HG03025 (cell line): ENCODE data around the gene PLCB1.

ENCODE experiments used
- ATAC-seq: cut with Tn5 transposase; IDR thresholded peaks from one replicate; pipeline ENCODE4 v1.9.1; 2021; ENCODE audit warnings: mild to moderate bottlenecking, moderate library complexity; ENCODE audit not compliant: unreplicated experiment, low FRiP score

Gene PLCB1

DNA sequence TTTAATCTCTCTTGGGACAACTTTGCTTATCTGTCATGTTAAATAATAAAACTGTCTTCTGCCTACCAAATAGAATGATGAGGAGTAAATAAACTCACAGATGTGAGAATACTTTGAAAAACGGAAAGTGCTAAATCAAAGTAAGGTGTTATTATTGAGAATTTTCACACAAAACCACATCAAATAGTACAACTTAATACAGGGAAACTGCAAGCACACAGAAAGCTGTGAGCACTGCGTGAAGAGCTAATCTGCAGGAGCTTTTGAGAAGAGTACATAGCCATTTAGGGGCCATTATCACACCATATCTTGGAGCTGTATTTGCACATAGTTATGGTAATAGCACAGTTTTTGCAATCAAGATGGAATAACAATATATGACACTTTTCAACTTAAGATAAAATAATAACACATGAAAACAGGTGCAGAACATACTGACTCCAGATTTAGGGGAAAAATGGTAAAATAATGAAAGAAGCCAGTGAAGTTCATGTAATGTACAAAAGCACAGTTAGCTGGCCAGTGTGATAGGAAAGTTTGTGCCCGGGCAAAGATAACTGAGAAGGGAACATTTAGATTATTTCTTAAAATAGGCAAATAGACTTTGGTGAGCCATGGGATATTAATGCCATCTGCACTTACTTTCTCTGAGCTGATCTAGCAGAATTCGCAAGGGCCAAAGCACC lies 538.3 kb downstream of the PLCB1 start:
- no peak for ATAC-seq

DNA sequence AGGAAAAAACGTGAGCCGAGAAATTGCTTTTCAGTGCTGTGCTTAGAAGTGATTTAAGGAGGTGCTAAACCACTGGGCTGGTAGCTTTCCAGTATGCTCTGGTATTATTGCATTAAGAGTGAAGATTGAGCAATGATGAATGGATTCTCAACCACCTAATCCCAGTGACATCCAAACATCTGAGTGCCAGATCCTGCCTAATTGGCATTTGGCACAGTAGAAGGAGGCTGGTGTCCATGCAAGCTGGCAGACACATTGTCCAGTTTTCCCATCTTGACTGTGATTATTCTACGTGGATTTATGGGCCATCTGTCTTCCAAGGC lies 538.8 kb downstream of the PLCB1 start:
- ATAC-seq, result no peak

DNA sequence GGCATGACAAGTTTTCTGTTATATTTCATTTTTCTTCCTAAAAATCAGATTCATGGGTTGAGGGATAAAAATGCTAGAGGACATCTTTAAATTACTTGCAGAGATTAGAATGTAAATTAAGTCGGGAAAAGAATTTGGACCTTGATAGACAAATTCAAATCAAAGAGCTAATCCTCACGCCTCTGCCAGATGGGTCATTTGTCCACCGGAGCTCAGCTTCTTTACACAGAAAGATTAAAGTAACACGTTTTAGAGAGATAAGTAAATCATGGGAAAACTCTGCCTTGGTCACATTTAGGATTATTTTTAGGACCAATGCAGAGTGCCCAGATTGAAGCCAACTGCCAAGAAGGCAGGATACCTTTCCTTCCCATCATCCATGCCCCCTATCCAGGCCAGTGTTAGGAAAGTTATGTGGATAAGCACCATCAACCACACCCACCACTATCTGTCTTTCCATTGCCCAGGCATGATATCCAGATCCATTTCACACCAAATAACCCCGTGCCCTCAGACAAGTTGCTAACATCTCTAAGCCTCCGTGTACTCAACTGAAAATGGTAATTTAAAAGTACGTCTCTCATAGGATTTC lies 539.4 kb downstream of the PLCB1 start:
- no peak for ATAC-seq

DNA sequence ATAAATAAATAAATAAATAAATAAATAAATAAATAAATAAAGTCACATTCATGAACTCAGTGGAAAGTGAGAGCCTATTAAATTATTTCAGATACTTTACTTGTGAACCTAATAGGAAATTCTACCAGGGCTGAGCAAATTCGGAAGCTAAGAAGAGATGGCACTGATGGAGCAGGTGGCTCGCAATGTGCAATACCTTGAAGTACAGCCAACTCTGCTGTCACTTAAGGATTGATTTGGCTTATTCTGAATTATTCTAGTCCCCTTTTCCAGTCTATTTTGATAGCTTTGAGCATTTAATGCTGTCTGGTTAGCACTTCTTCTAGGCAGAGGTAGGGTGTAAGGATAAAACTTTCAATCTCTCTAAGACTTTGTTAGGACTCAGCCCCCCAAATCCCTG lies 541.0 kb downstream of the PLCB1 start:
- ATAC-seq, result no peak

DNA sequence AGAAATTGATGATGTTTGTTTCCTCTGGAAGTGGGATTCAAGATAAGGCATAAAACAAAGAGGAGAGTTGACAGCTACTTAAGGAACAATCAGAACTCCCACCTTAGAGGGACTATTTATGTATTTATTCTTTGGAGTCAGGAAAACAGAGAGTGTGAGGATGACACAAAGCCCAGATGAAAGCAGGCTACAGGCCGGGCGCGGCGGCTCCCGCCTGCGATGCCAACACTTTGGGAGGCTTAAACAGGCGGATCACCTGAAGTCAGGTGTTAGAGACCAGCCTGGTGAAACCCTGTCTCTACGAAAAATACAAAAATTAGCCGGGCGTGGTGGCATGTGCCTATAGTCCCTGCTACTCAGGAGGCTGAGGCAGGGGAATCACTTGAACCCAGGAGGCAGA lies 543.8 kb downstream of the PLCB1 start:
- ATAC-seq, result no peak

DNA sequence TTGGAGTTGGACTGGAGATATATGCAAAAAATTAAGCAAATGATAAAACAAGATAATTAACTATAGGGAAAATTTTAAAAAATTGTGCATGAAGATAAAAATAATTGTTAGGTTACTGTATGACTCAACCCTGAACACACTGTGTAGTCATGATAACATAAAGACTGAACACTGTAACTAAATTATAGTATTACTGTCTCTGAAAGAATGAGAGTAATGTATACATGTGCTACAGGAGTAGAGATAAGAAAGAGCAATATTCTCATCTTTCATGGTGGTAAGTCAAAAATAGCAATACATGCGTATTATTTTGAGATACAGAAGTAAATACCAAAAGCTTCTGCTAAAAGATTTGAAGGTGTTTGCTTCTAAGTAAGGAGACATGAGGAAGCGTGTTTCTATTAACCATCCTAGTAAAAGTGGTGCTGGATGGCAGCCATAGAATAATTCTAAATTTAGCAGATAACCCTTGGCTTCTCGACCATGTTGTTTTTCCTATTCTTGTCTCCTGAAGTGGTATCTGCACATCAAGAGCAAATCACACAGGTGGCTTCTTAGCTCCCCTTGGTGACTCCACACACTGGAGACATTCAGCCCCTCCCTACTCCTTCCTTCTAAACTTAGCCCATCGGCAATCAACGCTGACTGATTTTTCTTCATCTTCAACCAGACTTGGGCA lies 546.2 kb downstream of the PLCB1 start:
- no peak for ATAC-seq

DNA sequence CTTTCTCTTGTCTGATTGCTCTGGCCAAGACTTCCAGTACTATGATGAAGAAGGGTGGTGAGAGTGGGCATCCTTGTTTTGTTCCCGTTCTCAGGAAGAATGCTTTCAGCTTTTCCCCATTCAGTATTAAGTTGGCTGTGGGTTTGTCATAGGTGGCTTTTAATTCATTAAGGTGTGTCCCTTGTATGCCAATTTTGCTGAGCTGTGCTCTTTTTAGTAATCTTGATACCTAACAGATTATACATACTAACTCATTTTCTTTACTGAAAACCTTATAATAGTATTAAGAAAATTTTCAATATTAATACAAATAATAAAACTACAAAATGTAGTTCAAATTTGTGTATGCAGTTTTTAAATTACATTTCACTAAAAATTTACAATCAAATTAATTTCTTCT lies 557.3 kb downstream of the PLCB1 start:
- no peak for ATAC-seq

DNA sequence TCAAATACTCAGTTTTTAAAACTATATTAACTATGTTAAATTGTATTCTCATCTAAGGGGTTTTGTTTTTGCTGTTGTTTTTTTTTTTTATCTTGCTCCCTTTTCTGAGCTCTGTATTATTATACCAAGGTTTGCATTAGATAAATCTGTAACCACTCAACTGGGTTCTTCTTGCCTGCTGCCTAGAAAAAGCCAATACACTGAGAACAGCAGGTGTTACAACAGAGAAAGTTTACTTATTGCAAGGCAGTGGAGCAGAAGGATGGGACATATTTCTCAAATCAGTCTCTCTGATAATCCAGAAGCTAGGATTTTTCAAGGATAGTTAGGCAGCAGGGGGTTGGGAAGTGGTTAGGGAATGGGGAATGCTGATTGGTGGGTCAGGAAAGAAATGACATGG lies 558.0 kb downstream of the PLCB1 start:
- ATAC-seq, result no peak

DNA sequence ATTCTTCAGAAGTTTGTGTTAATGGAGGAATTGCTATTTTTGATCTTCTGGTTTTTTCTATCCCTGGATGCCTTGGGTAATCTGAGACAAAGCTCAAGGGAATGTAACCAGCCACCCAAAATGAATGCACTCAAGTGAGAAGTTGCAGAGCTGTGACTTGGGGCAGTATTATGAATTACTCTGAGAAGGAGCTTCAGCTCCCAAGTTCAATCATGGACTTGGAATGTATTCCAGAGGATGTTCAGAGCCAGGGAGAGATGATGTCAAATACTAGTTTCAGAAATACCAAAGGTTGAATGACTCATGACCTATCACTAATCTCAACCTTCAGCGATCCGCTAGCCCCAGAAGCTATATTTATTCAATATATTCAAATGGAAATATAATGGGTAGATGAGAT lies 561.6 kb downstream of the PLCB1 start:
- no peak for ATAC-seq

DNA sequence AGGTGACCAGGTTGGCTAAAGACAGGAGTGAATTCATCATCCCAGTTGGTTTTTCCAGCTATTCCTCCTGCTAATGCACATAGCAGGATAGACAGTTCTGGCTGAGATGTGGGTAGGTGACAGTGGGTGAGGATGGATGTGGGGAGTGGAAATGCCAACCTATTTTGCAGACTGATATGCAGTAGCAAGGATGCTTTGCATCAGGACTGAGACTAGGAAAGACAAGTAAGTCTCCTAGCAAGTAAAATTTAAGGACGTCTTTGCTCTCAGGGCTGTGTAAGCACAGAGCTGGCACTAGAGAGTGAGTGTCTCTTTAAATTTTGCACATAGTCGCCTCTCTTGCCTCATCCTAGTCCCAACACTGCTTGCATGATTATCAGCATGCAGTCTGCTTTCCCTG lies 568.7 kb downstream of the PLCB1 start:
- no peak for ATAC-seq

DNA sequence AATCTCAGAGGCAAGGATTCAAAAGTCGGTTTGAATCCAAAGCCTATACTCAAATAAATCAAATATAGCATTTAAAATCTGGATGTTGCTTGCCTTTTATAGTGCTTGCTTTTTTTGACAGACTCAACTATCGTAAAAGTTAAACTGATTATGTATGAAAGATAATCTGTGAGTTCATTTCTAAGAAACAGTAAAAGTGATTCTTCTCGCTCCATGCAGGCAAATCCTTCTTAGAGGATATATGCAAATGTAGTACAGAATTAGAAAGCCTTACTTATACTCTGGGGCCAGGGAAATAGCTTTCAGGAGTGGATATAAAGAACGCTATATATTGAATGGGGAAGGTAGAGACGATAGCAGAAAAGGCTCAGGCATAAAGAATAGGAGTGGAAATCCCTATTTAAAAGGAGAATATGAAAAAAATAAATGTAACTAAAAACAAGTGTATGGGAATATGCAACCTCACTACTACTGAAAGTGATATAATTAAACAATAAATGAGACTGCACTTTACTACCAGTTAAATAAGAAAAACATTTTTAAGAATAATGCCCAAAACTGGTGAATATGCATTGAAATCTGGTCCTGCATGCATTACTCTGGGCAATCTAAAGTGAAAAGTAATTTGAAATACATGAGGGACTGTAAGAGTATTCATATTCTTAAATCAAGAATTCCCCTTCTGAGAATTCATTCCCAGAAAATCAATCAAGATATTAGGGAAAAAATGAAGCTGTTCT lies 575.1 kb downstream of the PLCB1 start:
- no peak for ATAC-seq

DNA sequence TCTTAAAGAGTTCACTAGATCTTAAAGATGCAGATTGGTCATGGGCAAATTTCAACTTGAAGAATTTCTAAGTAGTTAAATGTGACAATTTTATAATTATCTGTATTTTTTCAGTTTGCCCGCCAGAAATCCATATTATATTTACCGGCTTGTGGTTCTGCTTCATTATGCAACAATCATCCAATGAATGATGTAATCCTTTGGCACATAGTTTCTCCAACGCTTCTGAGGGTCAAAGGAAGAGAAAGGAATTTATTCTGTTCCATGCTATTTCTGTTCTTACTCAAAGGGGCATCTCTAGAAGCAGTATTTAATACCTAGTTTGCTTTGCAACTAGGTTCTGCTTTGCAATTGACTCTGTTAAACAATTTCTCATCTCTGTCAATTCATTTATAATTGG lies 577.6 kb downstream of the PLCB1 start:
- no peak for ATAC-seq

DNA sequence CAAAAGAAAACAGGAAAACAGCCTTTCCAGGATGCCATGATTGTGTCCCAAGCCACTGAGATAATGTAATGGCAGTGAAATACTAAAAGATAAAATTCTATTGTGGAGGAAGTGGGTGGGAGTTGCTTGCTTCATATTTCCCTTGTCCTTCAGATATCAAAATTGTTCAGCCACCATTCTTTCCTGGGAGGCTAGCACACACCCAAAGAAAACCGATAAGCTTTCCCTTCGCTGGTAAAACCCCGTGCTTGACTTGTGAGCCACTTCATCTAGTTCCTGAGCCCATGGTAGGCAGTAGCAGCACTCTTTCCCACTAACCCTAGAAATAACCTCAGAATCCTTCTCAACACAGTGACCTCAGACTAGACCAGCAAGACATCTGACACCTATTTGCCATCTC lies 579.4 kb downstream of the PLCB1 start:
- ATAC-seq, result no peak

DNA sequence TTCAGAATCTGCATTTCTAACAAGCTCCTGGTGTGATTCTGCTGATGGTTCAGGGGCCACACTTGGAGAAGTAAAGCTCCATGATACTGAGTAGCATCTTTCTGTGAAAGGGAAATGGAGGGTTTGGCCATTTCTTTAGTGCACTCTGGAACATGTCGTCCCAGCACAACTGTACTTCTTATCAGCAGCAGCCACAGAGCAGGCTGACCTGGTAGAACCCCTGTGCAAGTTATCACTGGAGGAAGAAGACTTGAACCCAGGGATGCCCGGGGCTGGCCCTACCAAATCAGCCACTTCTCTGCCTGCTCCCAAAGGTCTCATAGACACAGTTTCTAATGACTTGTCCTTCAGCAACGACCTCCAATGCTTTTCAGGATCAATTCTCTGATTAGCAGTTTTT lies 582.1 kb downstream of the PLCB1 start:
- no peak for ATAC-seq

DNA sequence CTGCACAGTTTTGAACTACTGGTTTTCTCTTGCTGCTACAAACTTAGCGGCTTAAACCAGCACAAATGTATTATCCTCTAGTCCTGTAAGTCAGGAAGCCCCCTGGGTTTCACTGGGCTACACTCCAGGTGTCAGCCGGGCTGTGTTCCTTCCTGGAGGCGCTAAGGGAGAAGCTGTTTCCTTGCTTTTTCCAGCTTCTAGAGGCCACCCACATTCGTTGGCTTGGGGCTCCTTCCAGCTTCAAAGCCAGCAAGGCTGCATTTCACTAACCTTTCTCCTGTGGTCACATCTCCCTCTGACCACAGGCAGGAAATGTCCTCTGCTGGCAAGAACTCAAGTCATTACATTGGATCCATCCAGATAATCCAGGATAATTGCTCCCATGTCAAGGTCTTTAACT lies 586.2 kb downstream of the PLCB1 start:
- ATAC-seq, result no peak

DNA sequence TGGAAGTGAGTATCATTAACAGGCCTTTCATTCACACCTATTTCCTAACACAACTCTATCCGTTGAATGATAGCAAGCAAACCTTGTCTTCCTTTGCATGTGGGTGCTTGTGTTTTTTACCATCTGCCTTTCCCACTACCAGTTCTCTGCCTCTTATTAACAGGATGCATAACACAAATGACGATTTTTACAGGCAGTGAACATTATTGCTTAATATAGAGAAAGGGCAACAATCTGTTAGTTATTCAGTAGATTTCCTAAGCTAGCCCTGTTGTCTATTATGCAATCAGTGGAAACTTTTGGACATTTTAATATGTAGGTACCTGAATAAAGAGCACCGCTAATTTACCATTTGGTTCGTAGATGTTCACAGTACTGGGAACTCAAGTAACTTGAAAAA lies 588.0 kb downstream of the PLCB1 start:
- no peak for ATAC-seq

DNA sequence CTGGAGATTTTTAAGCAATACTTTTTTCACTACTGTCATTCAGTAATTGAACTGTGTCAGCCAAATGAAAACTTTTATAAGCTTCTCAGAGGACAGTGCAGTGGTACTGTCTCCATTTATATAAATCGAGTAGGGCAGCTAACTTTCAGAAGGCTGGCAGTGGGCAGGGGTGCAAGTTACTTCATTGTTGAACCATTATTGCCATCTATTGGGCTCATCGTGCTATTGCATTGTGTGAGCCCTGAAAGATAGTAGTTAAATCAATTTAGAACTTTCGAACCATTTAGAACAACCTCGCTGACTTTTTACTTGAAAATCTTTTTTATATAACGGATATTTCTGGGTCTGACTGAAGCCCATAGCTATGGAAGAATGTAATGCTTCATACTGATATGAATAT lies 589.0 kb downstream of the PLCB1 start:
- no peak for ATAC-seq

DNA sequence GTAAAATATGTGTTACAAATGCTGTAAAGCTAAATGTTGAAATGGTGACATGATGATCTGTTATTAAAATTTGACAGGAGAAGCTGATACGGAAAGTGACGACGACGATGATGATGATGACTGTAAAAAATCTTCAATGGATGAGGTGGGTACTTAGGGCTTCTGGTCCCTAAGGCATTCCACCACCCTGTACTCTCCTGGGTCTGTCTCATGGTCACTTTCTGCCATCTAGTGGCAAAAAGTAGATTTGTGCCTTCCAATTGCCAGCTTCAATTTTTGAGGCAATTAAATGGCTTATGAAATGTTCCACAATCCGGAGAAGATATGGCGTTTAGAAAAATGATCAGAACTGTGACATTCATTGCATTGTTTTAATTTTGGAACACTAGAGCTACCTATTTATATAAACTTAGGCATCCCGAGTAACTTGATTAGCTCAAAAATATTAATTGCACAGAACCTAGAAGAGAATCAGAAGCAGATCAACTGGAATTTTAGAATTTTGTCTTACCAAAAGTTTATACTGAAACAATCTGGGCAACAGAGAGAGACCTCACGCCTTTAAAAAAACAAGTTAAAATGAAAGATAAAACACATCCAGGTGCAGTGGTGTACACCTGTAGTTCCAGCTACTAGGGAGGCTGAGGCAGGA lies 590.3 kb downstream of the PLCB1 start:
- ATAC-seq, result peak; percentile 64

DNA sequence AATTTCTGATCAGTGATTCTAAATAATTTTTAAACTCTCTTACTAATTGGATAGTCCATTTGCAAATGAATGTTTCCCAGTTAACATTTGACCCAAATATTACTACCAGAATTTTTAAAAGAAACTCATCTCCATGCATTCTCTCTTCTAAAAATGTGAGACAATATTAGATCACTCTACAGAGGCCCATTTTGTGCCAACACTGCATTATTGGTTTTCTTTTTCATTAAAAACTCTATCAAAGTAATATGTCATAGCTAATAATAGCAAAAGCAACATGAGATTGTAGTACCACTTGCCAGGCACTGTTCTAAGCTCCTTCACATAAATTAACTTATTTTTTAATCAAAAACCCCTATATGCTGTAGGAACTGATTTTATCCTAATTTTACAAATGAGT lies 591.2 kb downstream of the PLCB1 start:
- no peak for ATAC-seq

DNA sequence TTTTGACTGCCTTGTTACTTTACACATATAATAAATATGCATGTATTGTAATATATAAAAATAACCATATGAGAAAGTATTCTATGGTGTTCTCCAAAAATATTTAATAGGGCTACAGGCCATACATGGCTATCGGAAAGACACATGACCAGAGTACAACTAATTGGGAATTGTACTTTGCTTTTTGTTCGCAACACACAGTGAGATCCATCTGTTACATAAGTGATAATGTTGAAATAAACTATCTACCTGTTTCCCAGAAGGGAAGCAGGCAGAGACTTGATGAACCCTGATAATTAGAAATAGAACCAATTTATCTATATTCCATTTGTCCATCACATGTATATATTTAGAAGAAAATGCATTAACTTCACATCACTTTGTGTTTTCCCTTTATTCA lies 592.8 kb downstream of the PLCB1 start:
- no peak for ATAC-seq

DNA sequence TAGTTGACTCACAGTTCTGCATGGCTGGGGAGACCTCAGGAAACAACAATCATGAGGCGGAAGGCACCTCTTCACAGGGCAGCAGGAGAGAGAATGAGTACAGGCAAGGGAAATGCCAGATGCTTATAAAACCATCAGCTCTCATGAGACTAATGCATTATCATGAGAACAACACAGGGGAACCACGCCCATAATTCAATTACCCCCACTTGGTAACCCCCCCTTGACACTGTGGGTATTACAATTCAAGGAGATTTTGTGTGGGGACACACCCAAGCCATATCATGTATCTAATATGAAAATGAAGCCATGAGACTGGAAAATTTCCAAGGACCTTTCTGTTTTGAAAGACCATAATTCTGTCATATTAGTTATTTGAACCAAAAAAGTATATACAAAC lies 594.4 kb downstream of the PLCB1 start:
- no peak for ATAC-seq
